NCI-H82 treated with DMSO at 0.1 percent for 48 hours (cell line): ENCODE data around the gene GNAT3.

ENCODE experiments used
- DNase-seq: peaks from one replicate; lab custom pipeline; 2025; ENCODE audit not compliant: unreplicated experiment; lab: John Stamatoyannopoulos, UW

The GNAT3 gene

DNA sequence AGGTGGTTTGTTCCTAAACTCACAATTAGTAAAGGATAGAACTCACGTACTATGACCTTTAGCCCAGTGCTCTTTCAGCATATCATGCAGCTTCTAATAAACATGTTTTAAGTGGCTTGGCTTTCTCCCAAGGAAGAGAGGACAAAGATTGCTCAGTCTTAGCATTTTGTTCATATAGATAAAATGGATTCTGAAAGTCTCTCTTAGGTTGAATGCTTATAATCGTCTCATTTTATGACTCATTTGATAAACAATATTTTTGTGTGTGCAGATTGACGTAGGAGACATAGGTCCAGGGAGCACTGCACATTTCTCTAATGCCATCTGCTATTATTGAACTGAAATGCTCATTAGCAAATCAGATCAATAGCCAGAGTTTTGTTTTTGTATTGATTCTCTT, 44.8 kb downstream of the GNAT3 start:
- no peak for DNase-seq

- no peak for DNase-seq
Observed at GRCh38 chr7:80466636-80467035, 45.2 kb downstream of the GNAT3 start.

- DNase-seq: no peak
Observed at GRCh38 chr7:80464211-80464610, 47.7 kb downstream of the GNAT3 start.

GRCh38 chr7:80463272-80463920, 48.5 kb downstream of the GNAT3 start:
- DNase-seq: no peak

DNA sequence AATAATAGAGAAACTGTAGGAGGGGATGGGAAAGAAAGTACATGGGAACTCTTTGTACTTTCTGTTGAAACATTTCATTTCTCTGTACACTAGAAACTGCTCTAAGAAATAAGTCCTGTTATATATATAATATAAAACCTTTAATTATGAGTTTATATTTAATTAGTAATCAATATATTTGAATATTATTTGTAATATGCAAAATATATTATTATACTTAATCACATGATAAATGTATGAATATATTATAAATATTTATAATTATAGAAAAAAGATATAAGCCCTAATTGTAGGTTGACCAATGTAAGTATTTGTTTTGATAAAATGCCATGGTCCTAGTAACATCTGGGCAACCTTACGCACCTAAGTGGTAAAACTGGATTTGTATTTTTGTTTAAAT, 51.0 kb downstream of the GNAT3 start:
- DNase-seq: no peak

- no peak for DNase-seq
Observed at GRCh38 chr7:80459776-80460510, 51.9 kb downstream of the GNAT3 start.

DNA sequence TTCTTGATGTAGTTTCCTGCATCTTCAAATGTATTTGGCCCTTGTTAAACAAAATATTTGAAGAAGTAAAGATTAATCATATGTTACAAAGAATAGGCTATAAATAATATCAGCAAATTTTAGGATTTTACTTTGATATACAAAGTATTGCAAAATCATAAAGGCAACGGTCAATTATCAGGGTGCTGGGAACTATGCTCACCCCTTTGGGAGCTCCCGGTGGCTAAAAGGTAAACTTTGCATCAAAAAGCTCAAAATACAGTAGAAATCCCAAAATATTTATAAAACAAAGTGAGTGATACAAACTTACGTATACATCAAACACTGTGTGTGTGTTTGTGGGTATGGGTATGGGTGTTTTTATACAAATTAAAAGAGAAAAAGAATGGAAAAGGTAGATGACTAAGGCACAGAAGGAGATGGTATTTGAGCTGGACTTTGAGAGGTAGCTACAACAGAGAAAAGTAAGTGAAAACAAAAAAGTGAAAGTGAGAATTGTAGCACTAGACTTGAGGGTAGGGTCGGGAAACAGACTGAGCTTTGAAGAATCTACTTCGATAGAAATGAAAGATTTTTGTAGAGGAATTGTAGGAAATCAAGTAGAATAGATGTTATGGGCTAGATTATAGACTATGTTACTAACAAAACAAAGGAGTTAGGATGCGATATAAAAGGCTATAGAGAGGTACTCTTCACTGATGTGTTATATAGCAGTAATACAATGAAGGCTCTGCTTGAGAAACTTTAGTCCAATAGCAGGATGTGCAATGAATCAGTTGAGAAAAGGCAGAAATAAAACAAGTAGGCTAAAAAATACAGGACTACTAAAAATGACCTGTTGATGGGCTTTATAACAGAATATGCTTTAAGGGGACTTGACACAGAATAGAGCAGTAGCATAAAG, 52.8 kb downstream of the GNAT3 start:
- DNase-seq: no peak

- peak; percentile 11 for DNase-seq
Observed at GRCh38 chr7:80453699-80454340, 58.0 kb downstream of the GNAT3 start.

DNA sequence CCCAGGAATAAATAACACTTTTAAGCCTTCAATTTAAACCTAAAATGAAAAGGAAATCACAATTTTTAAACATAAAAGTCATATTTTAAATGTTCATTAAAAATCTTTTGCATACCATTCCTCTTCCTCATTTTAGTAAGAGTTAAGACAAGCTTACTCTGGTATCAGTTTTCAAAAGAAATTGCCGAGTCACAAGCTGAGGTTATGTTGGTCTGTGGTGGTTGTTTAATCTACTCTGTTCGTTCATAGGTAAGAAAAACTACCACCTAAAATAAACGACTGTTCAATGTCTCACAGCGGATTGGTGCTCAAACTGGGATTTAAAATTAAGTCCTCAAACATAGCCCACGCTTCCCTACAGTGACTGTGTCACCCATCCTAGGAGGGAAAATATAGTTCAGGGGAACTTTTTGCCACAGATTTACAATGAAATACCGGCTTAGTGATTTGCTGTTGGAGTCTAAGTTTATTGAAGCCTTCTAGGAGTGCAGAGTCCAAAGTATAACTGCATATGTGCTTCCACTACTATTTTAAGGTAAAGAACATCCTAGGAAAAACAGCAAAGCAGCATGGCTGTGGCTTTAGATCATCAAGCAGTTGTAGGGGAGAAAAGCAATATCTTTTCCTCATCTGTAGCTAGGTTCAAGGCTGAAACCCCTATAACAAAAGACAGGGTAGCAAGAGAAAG, 61.1 kb downstream of the GNAT3 start:
- no peak for DNase-seq

DNA sequence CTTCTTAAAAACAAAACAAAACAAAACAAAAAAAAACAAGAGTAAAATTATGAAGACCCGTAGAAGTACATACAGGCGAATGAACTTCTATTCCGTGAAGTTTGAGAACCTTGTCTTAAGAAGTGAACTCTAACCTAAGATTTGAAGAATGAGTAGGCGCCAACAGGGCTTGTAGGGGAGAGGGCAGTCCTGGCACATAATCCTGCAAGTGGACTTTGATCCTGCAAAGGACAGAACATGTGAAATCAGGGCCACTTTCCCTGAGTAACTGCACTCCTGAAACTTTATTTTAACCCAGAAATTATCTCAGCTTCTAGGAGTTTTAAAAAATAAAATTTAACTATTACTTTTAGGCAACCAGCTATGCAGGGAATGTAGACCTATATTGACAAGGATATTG, 62.0 kb downstream of the GNAT3 start:
- no peak for DNase-seq

- DNase-seq: no peak
Observed at GRCh38 chr7:80445351-80445750, 66.5 kb downstream of the GNAT3 start.

- DNase-seq: no peak
Observed at GRCh38 chr7:80444811-80445210, 67.1 kb downstream of the GNAT3 start.

- DNase-seq: peak; percentile 1
Observed at GRCh38 chr7:80443325-80443724, 68.5 kb downstream of the GNAT3 start.

DNA sequence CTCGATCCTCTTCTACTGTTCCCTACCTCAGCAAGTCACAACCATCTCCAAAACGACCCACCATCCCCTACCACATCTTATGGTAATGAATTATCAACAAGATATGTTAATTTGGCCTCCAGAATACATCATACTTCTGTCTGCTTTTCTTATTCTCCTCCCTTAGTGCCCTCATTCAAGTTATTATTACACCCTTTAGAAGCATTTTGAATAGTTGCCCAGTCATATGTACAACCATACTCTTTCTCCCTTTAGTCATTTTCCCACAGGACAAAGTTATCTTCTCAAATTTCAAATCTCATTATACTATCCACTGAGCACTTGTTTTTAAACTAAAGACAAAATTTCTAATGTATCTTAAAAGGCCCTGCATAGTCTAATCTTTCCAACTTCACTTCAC, 71.0 kb downstream of the GNAT3 start:
- no peak for DNase-seq

DNA sequence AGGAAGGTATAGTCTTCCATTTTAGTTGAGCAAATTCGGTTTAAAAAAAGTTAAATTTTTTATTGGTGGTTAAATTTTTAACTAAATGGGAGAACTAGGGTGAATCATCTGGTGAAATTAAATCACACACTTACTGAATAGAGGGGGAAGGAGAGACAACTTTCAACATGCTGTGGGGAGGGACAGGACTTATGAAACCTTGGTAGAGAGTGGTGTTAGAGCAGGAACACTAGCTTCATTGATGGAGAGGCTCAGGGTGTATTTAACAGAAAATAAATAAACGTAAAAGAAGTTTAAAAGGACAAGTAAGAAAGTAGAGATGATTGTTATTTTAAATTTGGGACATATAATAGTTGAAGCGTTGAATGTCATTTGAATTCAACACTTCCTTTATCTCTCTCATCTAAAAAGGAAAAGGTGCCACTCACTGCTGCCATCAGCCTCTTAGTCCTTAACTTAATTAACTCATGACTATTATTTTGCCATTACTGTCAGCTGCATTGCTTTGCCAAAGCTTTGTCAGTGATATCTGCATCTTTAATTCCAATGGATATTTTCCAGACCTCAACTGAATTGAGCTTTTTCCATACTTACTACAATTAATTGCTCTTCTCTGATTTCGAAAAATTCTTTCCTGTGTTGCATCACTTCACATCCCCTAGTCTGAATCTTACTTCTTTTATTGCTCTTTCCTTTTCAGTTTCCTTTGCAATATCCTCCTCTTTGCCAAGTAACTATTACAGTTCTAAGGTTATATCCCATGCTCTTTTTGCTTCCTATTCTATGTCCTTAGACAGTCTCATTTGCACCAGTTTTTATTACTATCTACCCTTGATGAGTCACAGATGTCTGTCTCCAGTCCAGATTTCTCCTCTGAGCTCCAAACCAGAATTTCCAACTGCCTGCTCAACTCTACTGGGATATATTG, 71.7 kb downstream of the GNAT3 start:
- no peak for DNase-seq

GRCh38 chr7:80435521-80435920, 76.3 kb downstream of the GNAT3 start:
- DNase-seq: no peak

GRCh38 chr7:80434047-80434446, 77.8 kb downstream of the GNAT3 start:
- DNase-seq: no peak

DNA sequence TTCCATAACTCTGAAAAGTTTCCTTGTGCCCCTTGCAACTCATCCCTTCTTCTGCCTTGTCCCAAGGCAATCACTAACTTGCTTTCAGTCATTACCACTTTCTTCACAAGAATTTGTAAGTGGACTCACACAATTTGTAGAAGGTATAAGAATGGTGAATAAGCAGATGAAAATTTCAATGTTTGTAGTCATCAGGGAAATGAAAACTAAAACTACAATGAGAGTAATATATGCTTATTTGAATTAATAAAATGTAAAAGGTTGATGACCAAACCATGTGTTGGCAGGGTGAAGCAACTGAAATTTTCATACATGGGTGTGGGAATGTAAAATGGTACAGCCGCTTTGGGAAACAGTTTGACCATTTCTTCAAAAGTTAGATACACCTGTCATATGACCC, 79.7 kb downstream of the GNAT3 start:
- DNase-seq: no peak

DNA sequence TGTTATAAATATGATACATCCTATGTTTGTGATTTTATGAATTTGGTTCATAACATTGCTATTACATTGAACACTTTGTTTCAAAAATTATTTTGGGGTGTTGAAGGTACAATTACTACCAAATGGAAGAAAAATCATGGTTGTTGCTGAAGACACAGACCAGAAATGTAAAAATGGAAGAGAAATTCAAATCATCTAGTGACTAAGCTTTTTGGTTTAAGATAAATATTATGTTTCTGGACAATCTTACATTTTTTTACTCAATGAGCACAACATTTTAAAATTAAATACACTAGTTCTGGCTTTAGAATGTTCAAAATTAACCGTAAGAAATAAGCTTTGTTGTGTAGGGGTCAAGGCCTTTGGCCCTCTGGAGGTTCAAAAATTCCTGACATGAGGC, 82.7 kb downstream of the GNAT3 start:
- DNase-seq: no peak
